ENCODE results near the gene GCNA. TPM values are rescaled to one million over a fixed set of nuclear protein-coding genes. Genes with fewer than 3 reads are reported as not detected.
"Not testable (repeated sequence)": the region's sequence is repeated elsewhere in the genome, so short reads cannot be mapped to it uniquely, and the experiment has no call there.

The GCNA gene
- total RNA-seq, 1 donor from 2014 or later = 4.6 TPM

- Mint-ChIP-seq H3K9me3 (ENCODE audit: unreplicated experiment) (no peaks in the 10 kb centered on the region), H3K27ac (ENCODE audit: unreplicated experiment) (no peak overlapping the region), H3K4me1 (ENCODE audit: unreplicated experiment) (no peaks in the 10 kb centered on the region), H3K4me3 (ENCODE audit: unreplicated experiment) (no peak overlapping the region), H3K36me3 (ENCODE audit: unreplicated experiment) (peaks cover 25% of the 10 kb centered on the region), H3K27me3 (ENCODE audit: unreplicated experiment) (no peaks in the 10 kb centered on the region)
- DNase-seq (ENCODE audit: extremely low spot score, unreplicated experiment) = no peak
- TF ChIP-seq CTCF (IDR thresholded peaks at IDR 0.05) = no peak
These were observed 19.3 kb upstream of the GCNA start for GRCh38 chrX:71558920-71559319.

- DNase-seq (ENCODE audit: extremely low spot score, unreplicated experiment); H3K4me3 Mint-ChIP-seq (ENCODE audit: unreplicated experiment); H3K27me3 Mint-ChIP-seq (ENCODE audit: unreplicated experiment); H3K4me1 Mint-ChIP-seq (ENCODE audit: unreplicated experiment); H3K9me3 Mint-ChIP-seq (ENCODE audit: unreplicated experiment): not testable (repeated sequence)
- Mint-ChIP-seq H3K36me3 (ENCODE audit: unreplicated experiment) (peaks cover 25% of the 10 kb centered on the region), H3K27ac (ENCODE audit: unreplicated experiment) (peak overlapping the region; percentile 5)
These were observed 18.5 kb upstream of the GCNA start for GRCh38 chrX:71559773-71560172.

GRCh38 chrX:71563921-71564320 is 14.3 kb upstream of the GCNA start:
- H3K4me3 Mint-ChIP-seq (ENCODE audit: unreplicated experiment) = no peak overlapping the region
- H3K27ac Mint-ChIP-seq (ENCODE audit: unreplicated experiment) = no peak overlapping the region
- no peaks in the 10 kb centered on the region for H3K27me3 Mint-ChIP-seq (ENCODE audit: unreplicated experiment)
- no peak for DNase-seq (ENCODE audit: extremely low spot score, unreplicated experiment)
- TF ChIP-seq CTCF (IDR thresholded peaks at IDR 0.05) = no peak
- no peaks in the 10 kb centered on the region for H3K9me3 Mint-ChIP-seq (ENCODE audit: unreplicated experiment)
- no peaks in the 10 kb centered on the region for H3K4me1 Mint-ChIP-seq (ENCODE audit: unreplicated experiment)
- peaks cover 36% of the 10 kb centered on the region for H3K36me3 Mint-ChIP-seq (ENCODE audit: unreplicated experiment)

GRCh38 chrX:71565474-71566041 is 12.7 kb upstream of the GCNA start:
- Mint-ChIP-seq H3K27me3 (ENCODE audit: unreplicated experiment) (no peaks in the 10 kb centered on the region), H3K27ac (ENCODE audit: unreplicated experiment) (no peak overlapping the region), H3K9me3 (ENCODE audit: unreplicated experiment) (no peaks in the 10 kb centered on the region), H3K4me3 (ENCODE audit: unreplicated experiment) (no peak overlapping the region), H3K4me1 (ENCODE audit: unreplicated experiment) (no peaks in the 10 kb centered on the region), H3K36me3 (ENCODE audit: unreplicated experiment) (peaks cover 32% of the 10 kb centered on the region)
- no peak for TF ChIP-seq CTCF (IDR thresholded peaks at IDR 0.05)
- no peak for DNase-seq (ENCODE audit: extremely low spot score, unreplicated experiment)

- H3K9me3 Mint-ChIP-seq (ENCODE audit: unreplicated experiment); H3K4me3 Mint-ChIP-seq (ENCODE audit: unreplicated experiment); H3K27ac Mint-ChIP-seq (ENCODE audit: unreplicated experiment); H3K27me3 Mint-ChIP-seq (ENCODE audit: unreplicated experiment); DNase-seq (ENCODE audit: extremely low spot score, unreplicated experiment); H3K4me1 Mint-ChIP-seq (ENCODE audit: unreplicated experiment): not testable (repeated sequence)
- H3K36me3 Mint-ChIP-seq (ENCODE audit: unreplicated experiment) = peaks cover 31% of the 10 kb centered on the region
These were observed 6.8 kb upstream of the GCNA start for GRCh38 chrX:71571390-71571789.

GRCh38 chrX:71573590-71573989 is 4.6 kb upstream of the GCNA start:
- no peak for TF ChIP-seq CTCF (IDR thresholded peaks at IDR 0.05)
- Mint-ChIP-seq H3K4me1 (ENCODE audit: unreplicated experiment) (peaks cover 2% of the 10 kb centered on the region), H3K36me3 (ENCODE audit: unreplicated experiment) (peaks cover 21% of the 10 kb centered on the region), H3K27me3 (ENCODE audit: unreplicated experiment) (no peaks in the 10 kb centered on the region), H3K27ac (ENCODE audit: unreplicated experiment) (no peak overlapping the region), H3K9me3 (ENCODE audit: unreplicated experiment) (no peaks in the 10 kb centered on the region), H3K4me3 (ENCODE audit: unreplicated experiment) (no peak overlapping the region)
- DNase-seq (ENCODE audit: extremely low spot score, unreplicated experiment) = no peak

All from osteocyte (in vitro differentiated cells).